HCT116 (cell line): ENCODE data around the gene OTUD5. TPM values are rescaled to one million over a fixed set of nuclear protein-coding genes. Genes with fewer than 3 reads are reported as not detected.

Experiments
- ATAC-seq: fragments of 200-7000 bp; cut with Tn5 transposase; 2 replicates; pipeline ENCODE4 v1.9.1; 2020; ENCODE audit warnings: mild to moderate bottlenecking, moderate library complexity
- BruUV-seq: library from RNA; stranded (reverse); fragments of 400-500 nt; replicated peaks from 2 replicates; lab custom pipeline; 2021; lab: Mats Ljungman, UMichigan
- CTCF ChIA-PET: fragments of 300-600 bp; sonication (Branson Sonifier 250); formaldehyde crosslinking; loops from one replicate; lab custom pipeline; 2021; ENCODE audit warnings: antibody characterized with exemption; lab: Charles Lee
- POLR2A ChIA-PET: fragments of 300-600, 350-600 bp; sonication (Branson Sonifier 250); formaldehyde crosslinking; loops from one replicate; lab custom pipeline; 2021; ENCODE audit warnings: antibody characterized with exemption; lab: Charles Lee
- RAD21 ChIA-PET, 2 experiments: fragments of 300-600 bp; sonication (Branson Sonifier 250); formaldehyde crosslinking; loops; one replicate each; lab custom pipeline; 2023; ENCODE audit warnings: low total read pairs in 2 of 2; ENCODE audit not compliant: uncharacterized antibody in 2 of 2, unreplicated experiment in 2 of 2, low non-redundant PET in 1 of 2; lab: Charles Lee
- DNase-seq: peaks from one replicate; pipeline ENCODE4 v3.0.0-alpha.2; 2010; ENCODE audit warnings: low read depth, low spot score
- H2AFZ ChIP-seq: fragments of 200-600 bp; shearing (Covaris generic), sonication (generic); 2 replicates; pipeline ENCODE4 v1.6.1; 2017; ENCODE audit warnings: low read depth, mixed run types, mixed read lengths, antibody characterized with exemption, low read length; ENCODE audit not compliant: poor library complexity, severe bottlenecking
- H3K27ac ChIP-seq: 2 replicates; pipeline ENCODE4 v1.5.1; 2012; ENCODE audit warnings: low read depth, low read length
- H3K27me3 ChIP-seq: fragments of 200-600 bp; sonication (generic); 2 replicates; pipeline ENCODE4 v1.6.1; 2016; ENCODE audit warnings: mixed run types, low read length, mixed read lengths; ENCODE audit not compliant: insufficient read depth
- H3K36me3 ChIP-seq, 2 experiments: fragments of 200-500 bp in 1 of 2; fragments of 200-600 bp in 1 of 2; sonication (Bioruptor generic) in 1 of 2; sonication (generic) in 1 of 2; 2 replicates each; pipeline versions ENCODE4 v1.5.1 to v1.6.1; 2014 to 2016; ENCODE audit warnings: low read length in 2 of 2, inconsistent platforms in 1 of 2, mixed read lengths in 1 of 2, mixed run types in 1 of 2; ENCODE audit not compliant: insufficient read depth in 2 of 2, control insufficient read depth in 1 of 2
- H3K4me1 ChIP-seq, 2 experiments: fragments of 200-600 bp in 1 of 2; sonication (generic) in 1 of 2; 2 replicates each; pipeline versions ENCODE4 v1.5.1 to v1.6.1; 2012 to 2017; ENCODE audit warnings: low read length in 2 of 2, inconsistent platforms in 1 of 2, mild to moderate bottlenecking in 1 of 2, mixed read lengths in 1 of 2, mixed run types in 1 of 2, moderate library complexity in 1 of 2; ENCODE audit not compliant: insufficient read depth in 2 of 2, control insufficient read depth in 1 of 2
- H3K4me2 ChIP-seq: fragments of 200-600 bp; sonication (generic); 2 replicates; pipeline ENCODE4 v1.6.1; 2017; ENCODE audit warnings: mixed run types, low read length, mixed read lengths
- H3K4me3 ChIP-seq, 2 experiments: fragments of 200-600 bp in 1 of 2; sonication (generic) in 1 of 2; replicated peaks in 1 of 2; 2 replicates each; pipeline ENCODE4 v1.5.1; 2011 to 2016; ENCODE audit warnings: low read length in 2 of 2, control low read depth in 1 of 2, low read depth in 1 of 2, mild to moderate bottlenecking in 1 of 2, mixed read lengths in 1 of 2, mixed run types in 1 of 2
- H3K79me2 ChIP-seq: fragments of 200-600 bp; sonication (generic); 2 replicates; pipeline ENCODE4 v1.6.1; 2017; ENCODE audit warnings: mild to moderate bottlenecking, mixed run types, low read length, moderate library complexity, mixed read lengths; ENCODE audit not compliant: insufficient read depth
- H3K9ac ChIP-seq: fragments of 200-600 bp; sonication (generic); 2 replicates; pipeline ENCODE4 v1.6.1; 2016; ENCODE audit warnings: low read length, mixed read lengths
- H3K9me2 ChIP-seq: fragments of 200-600 bp; sonication (generic), shearing (Covaris generic); 2 replicates; pipeline ENCODE4 v1.6.1; 2017; ENCODE audit warnings: mixed run types, mild to moderate bottlenecking, moderate library complexity; ENCODE audit not compliant: insufficient read depth
- H3K9me3 ChIP-seq, 2 experiments: fragments of 200-500 bp in 1 of 2; fragments of 200-600 bp in 1 of 2; sonication (Bioruptor generic) in 1 of 2; sonication (generic) in 1 of 2; 2 replicates each; pipeline ENCODE4 v1.6.1; 2014 to 2017; ENCODE audit warnings: low read length in 2 of 2, mixed read lengths in 2 of 2, inconsistent platforms in 1 of 2, low read depth in 1 of 2, mild to moderate bottlenecking in 1 of 2, mixed run types in 1 of 2, moderate library complexity in 1 of 2; ENCODE audit not compliant: control insufficient read depth in 1 of 2, insufficient read depth in 1 of 2
- H4K20me1 ChIP-seq: fragments of 200-600 bp; sonication (generic), shearing (Covaris generic); 2 replicates; pipeline ENCODE4 v1.6.1; 2017; ENCODE audit warnings: mixed run types, mild to moderate bottlenecking, moderate library complexity; ENCODE audit not compliant: insufficient read depth
- EZH2 ChIP-seq: fragments of 200-600 bp; sonication (generic); IDR thresholded peaks from 2 replicates; pipeline ENCODE4 v1.6.1; 2017; ENCODE audit warnings: antibody characterized with exemption, mixed run types
- POLR2AphosphoS5 ChIP-seq: IDR thresholded peaks from 2 replicates; pipeline ENCODE4 v1.6.1; 2011; ENCODE audit warnings: mild to moderate bottlenecking, low read depth, low read length, moderate library complexity
- REST ChIP-seq: IDR thresholded peaks from 2 replicates; pipeline ENCODE4 v1.6.1; 2012; ENCODE audit warnings: low read depth
- ZBTB33 ChIP-seq: IDR thresholded peaks from 2 replicates; pipeline ENCODE4 v1.6.1; 2011; ENCODE audit warnings: mild to moderate bottlenecking, low read length, moderate library complexity; ENCODE audit not compliant: insufficient replicate concordance; ENCODE audit errors: extremely low read depth
- intact Hi-C: fragments of 100-400 bp; cut with micrococcal nuclease; formaldehyde crosslinking; loops from 2 replicates; pipeline ENCODE4 v1.10.0; 2022
- total RNA-seq: library from RNA; stranded (reverse); gene quantifications from one replicate; pipeline ENCODE4 v1.2.1, GENCODE V29; 2021; ENCODE audit not compliant: unreplicated experiment
- TF ChIP-seq, protein P1 (sequence below), 3 experiments: fragments of 200-600 bp in 1 of 3; sonication (generic) in 1 of 3; IDR thresholded peaks in 2 of 3; conservative IDR thresholded peaks in 1 of 3; 2 replicates each; pipeline ENCODE4 v1.5.1; 2012 to 2017; ENCODE audit warnings: low read depth in 2 of 3, low read length in 2 of 3, antibody characterized with exemption in 1 of 3, borderline replicate concordance in 1 of 3, control low read depth in 1 of 3, mild to moderate bottlenecking in 1 of 3, mixed read lengths in 1 of 3, mixed run types in 1 of 3, moderate library complexity in 1 of 3; ENCODE audit not compliant: insufficient read depth in 1 of 3

The OTUD5 gene
- total RNA-seq, 1 experiment from 2014 or later, result 42.6 TPM

- ChIA-PET CTCF (no interaction called here), POLR2A (no interaction called here), RAD21 (no interaction called here)
- no TSS peak for BruUV-seq
- Histone ChIP-seq H3K4me1 (peaks cover 0 to 5% of the 10 kb centered on the region in 2 experiments; a peak in 1 of 4 replicates), H3K9me3 (no peaks in the 10 kb centered on the region), H3K27me3 (no peaks in the 10 kb centered on the region), H2AFZ (no peak overlapping the region), H3K4me3 (no peak overlapping the region), H3K27ac (no peak overlapping the region), H3K9ac (no peak overlapping the region), H3K79me2 (no peaks in the 10 kb centered on the region), H4K20me1 (no peaks in the 10 kb centered on the region), H3K36me3 (no peaks in the 10 kb centered on the region), H3K4me2 (no peak overlapping the region), H3K9me2 (no peaks in the 10 kb centered on the region)
- no peak for ATAC-seq
- intact Hi-C loops, result no loop called here
- DNase-seq, result no peak
- TF ChIP-seq, protein P1, sequence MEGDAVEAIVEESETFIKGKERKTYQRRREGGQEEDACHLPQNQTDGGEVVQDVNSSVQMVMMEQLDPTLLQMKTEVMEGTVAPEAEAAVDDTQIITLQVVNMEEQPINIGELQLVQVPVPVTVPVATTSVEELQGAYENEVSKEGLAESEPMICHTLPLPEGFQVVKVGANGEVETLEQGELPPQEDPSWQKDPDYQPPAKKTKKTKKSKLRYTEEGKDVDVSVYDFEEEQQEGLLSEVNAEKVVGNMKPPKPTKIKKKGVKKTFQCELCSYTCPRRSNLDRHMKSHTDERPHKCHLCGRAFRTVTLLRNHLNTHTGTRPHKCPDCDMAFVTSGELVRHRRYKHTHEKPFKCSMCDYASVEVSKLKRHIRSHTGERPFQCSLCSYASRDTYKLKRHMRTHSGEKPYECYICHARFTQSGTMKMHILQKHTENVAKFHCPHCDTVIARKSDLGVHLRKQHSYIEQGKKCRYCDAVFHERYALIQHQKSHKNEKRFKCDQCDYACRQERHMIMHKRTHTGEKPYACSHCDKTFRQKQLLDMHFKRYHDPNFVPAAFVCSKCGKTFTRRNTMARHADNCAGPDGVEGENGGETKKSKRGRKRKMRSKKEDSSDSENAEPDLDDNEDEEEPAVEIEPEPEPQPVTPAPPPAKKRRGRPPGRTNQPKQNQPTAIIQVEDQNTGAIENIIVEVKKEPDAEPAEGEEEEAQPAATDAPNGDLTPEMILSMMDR (IDR thresholded peaks at IDR 0.05 in 2 of 3, conservative IDR thresholded peaks at IDR 0.05 in 1 of 3; ENCODE audit: borderline replicate concordance in 1 of 3, insufficient read depth in 1 of 3, low read depth in 2 of 3, low read length in 2 of 3), result no peak
- no peak for TF ChIP-seq ZBTB33
- TF ChIP-seq POLR2AphosphoS5, result no peak
- no peak for TF ChIP-seq EZH2
- TF ChIP-seq REST, result no peak
Measured at GRCh38 chrX:48965959-48966358, 8.6 kb upstream of the OTUD5 start.
